ENCODE data around the gene BTBD16. TPM values are rescaled to one million over a fixed set of nuclear protein-coding genes. Genes with fewer than 3 reads are reported as not detected.

The BTBD16 gene
- total and polyA plus RNA-seq, 2 of the 4 experiments (the other 2 are of a cell fraction), result not detected

DNA sequence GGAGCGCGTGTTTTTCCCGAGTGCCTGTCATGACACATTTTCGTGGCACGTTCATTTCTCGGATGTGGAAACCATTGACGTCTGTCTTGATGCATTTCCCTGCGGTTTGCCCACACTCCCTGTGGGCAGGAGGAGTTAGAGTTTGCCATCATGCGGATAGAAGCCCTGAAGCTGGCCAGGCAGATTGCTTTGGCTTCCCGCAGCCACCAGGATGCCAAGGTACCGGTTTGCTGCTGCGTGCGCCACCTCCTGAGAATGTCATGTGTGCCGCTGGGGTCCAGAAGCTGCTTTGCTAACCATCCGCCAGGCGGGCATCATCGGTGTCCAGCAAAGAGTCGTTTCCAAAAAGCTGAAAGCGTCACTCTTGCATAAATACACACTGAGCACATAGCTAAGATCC is 40.9 kb upstream of the BTBD16 start:
- Histone ChIP-seq H3K9ac (ENCODE audit: low read depth, low read length) (no peak overlapping the region), H3K36me3 (ENCODE audit: control insufficient read depth, insufficient read depth, low read length) (peaks cover 18% of the 10 kb centered on the region; the same call in 1 of the 2 replicates), H3K4me3 (ENCODE audit: insufficient read depth, low read depth, low read length) (no peak overlapping the region), H3K9me1 (ENCODE audit: insufficient read depth, low read length) (peaks cover 7% of the 10 kb centered on the region; the same call in 1 of the 2 replicates), H4K8ac (ENCODE audit: low read depth in 2 of 2, low read length in 2 of 2) (no peak overlapping the region), H3K23ac (ENCODE audit: low read depth, low read length) (no peak overlapping the region), H4K5ac (ENCODE audit: low read depth, low read length) (no peak overlapping the region), H2BK120ac (ENCODE audit: low read depth, low read length) (no peak overlapping the region), H3K27me3 (ENCODE audit: control insufficient read depth, insufficient read depth, low read length) (no peaks in the 10 kb centered on the region), H3K4me2 (ENCODE audit: low read depth, low read length) (no peak overlapping the region), H3K56ac (ENCODE audit: extremely low read depth, insufficient read depth, low read length) (no peak overlapping the region), H3K79me1 (ENCODE audit: low read depth in 1 of 2, low read length in 2 of 2) (peaks cover 0 to 9% of the 10 kb centered on the region in 2 experiments; a peak in 1 of 4 replicates), H2AFZ (replicated peaks; ENCODE audit: low read length, poor library complexity) (no peak overlapping the region), H2AK5ac (ENCODE audit: low read depth, low read length) (no peak overlapping the region), H2AK9ac (replicated peaks; ENCODE audit: low read depth, low read length, poor library complexity) (no peak overlapping the region), H3K18ac (ENCODE audit: low read depth, low read length) (no peak overlapping the region), H3K4me1 (ENCODE audit: control insufficient read depth, insufficient read depth, low read length) (peaks cover 8% of the 10 kb centered on the region; the same call in 1 of the 2 replicates), H3K14ac (replicated peaks; ENCODE audit: low read depth, low read length) (no peak overlapping the region), H2BK20ac (ENCODE audit: low read depth, low read length) (no peak overlapping the region), H2BK15ac (ENCODE audit: low read depth, low read length) (no peak overlapping the region), H4K20me1 (ENCODE audit: insufficient read depth, low read length) (no peaks in the 10 kb centered on the region), H3K27ac (ENCODE audit: insufficient read depth, low read length) (no peak overlapping the region), H4K91ac (ENCODE audit: insufficient read depth, low read depth, low read length) (no peak overlapping the region), H3K4ac (ENCODE audit: low read depth, low read length) (no peak overlapping the region), H3K9me3 (ENCODE audit: control insufficient read depth, insufficient read depth, low read length) (no peaks in the 10 kb centered on the region), H2BK5ac (ENCODE audit: low read depth, low read length, poor library complexity, severe bottlenecking) (no peak overlapping the region)
- CTCF ChIA-PET, result no interaction called here
- in situ Hi-C loops (cut with MboI; ENCODE audit: low sequenced_read_pairs) (no loop called here), intact Hi-C loops (cut with micrococcal nuclease) (no loop called here), dilution Hi-C loops (cut with HindIII; ENCODE audit: low sequenced_read_pairs, unreplicated experiment) (no loop called here)
- no peak for DNase-seq
- BruUV-seq (replicated peaks), result no TSS peak
- no peak for ATAC-seq (ENCODE audit: low read depth)
- POLR2A ChIA-PET (ENCODE audit: unreplicated experiment), result no interaction called here
- WGBS, 2 experiments (ENCODE audit: extremely low coverage in 2 of 2, insufficient read length in 1 of 2), result 95% methylated on average over 6 of the region's 19 CpGs; no CpG with 5 or more reads in 1 of the 2 experiments
- no peak for TF ChIP-seq POLR2A (IDR thresholded peaks at IDR 0.05; ENCODE audit: low read depth, low read length)
- TF ChIP-seq MAFK (IDR thresholded peaks at IDR 0.05; ENCODE audit: low read depth, low read length), result no peak
- TF ChIP-seq, protein P1, sequence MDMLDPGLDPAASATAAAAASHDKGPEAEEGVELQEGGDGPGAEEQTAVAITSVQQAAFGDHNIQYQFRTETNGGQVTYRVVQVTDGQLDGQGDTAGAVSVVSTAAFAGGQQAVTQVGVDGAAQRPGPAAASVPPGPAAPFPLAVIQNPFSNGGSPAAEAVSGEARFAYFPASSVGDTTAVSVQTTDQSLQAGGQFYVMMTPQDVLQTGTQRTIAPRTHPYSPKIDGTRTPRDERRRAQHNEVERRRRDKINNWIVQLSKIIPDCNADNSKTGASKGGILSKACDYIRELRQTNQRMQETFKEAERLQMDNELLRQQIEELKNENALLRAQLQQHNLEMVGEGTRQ (IDR thresholded peaks at IDR 0.05; ENCODE audit: low read depth, low read length), result no peak
- no peak for TF ChIP-seq RCOR1 (IDR thresholded peaks at IDR 0.05; ENCODE audit: insufficient replicate concordance, low read length)
- TF ChIP-seq CHD1 (IDR thresholded peaks at IDR 0.05; ENCODE audit: low read depth, low read length), result no peak
- no peak for TF ChIP-seq NFE2L2 (IDR thresholded peaks at IDR 0.05; ENCODE audit: low read depth, low read length)
- no peak for TF ChIP-seq RFX5 (IDR thresholded peaks at IDR 0.05; ENCODE audit: low read depth, low read length)
- no peak for TF ChIP-seq MXI1 (IDR thresholded peaks at IDR 0.05; ENCODE audit: borderline replicate concordance, low read depth, low read length)
- no peak for TF ChIP-seq CEBPB (IDR thresholded peaks at IDR 0.05; ENCODE audit: low read depth, low read length)
- no peak for TF ChIP-seq RAD21 (IDR thresholded peaks at IDR 0.05; ENCODE audit: low read length)
- no peak for TF ChIP-seq SMC3 (IDR thresholded peaks at IDR 0.05; ENCODE audit: low read depth, low read length)

Measured in IMR-90 (cell line).